NT2/D1 (cell line): ENCODE results near the gene ILRUN.
"Not testable (repeated sequence)": the region's sequence is repeated elsewhere in the genome, so short reads cannot be mapped to it uniquely, and the experiment has no call there.

Source experiments
- DNase-seq: peaks from one replicate; pipeline ENCODE4 v3.0.0-alpha.2; 2011; ENCODE audit warnings: low read depth, low spot score
- H3K27me3 ChIP-seq: 2 replicates; pipeline ENCODE4 v1.6.0; 2011; ENCODE audit warnings: mild to moderate bottlenecking; ENCODE audit not compliant: insufficient read length, insufficient read depth
- H3K36me3 ChIP-seq: 2 replicates; pipeline ENCODE4 v1.6.1; 2011; ENCODE audit warnings: mild to moderate bottlenecking, low read length, mixed read lengths; ENCODE audit not compliant: insufficient read depth, insufficient read length
- H3K4me1 ChIP-seq: 2 replicates; pipeline ENCODE4 v1.5.1; 2011; ENCODE audit not compliant: insufficient read depth, insufficient read length
- H3K4me3 ChIP-seq: 2 replicates; pipeline ENCODE4 v1.5.1; 2011; ENCODE audit warnings: low read depth; ENCODE audit not compliant: insufficient read length
- H3K9ac ChIP-seq: 2 replicates; pipeline ENCODE4 v1.6.0; 2011; ENCODE audit warnings: low read depth; ENCODE audit not compliant: insufficient read length
- H3K9me3 ChIP-seq: 2 replicates; pipeline ENCODE4 v1.5.1; 2011; ENCODE audit warnings: mild to moderate bottlenecking, low read length; ENCODE audit not compliant: insufficient read depth
- SUZ12 ChIP-seq: IDR thresholded peaks from 2 replicates; pipeline ENCODE4 v1.6.1; 2011; ENCODE audit not compliant: insufficient read length, insufficient read depth; ENCODE audit errors: extremely low read depth
- YY1 ChIP-seq: IDR thresholded peaks from 2 replicates; pipeline ENCODE4 v1.6.1; 2011; ENCODE audit not compliant: insufficient read length, insufficient read depth
- ZNF274 ChIP-seq: IDR thresholded peaks from 2 replicates; pipeline ENCODE4 v1.6.1; 2011; ENCODE audit warnings: mild to moderate bottlenecking, low read depth, low read length

ILRUN gene

GRCh38 chr6:34714663-34715062, 18.1 kb upstream of the ILRUN start:
- H3K4me1 ChIP-seq, result no peaks in the 10 kb centered on the region
- TF ChIP-seq ZNF274 (no peak), YY1 (no peak), SUZ12 (no peak)
- DNase-seq, result no peak
- no peaks in the 10 kb centered on the region for H3K27me3 ChIP-seq
- no peak overlapping the region for H3K9ac ChIP-seq
- H3K36me3 ChIP-seq, result no peaks in the 10 kb centered on the region
- H3K9me3 ChIP-seq, result no peaks in the 10 kb centered on the region
- H3K4me3 ChIP-seq, result no peak overlapping the region

DNA sequence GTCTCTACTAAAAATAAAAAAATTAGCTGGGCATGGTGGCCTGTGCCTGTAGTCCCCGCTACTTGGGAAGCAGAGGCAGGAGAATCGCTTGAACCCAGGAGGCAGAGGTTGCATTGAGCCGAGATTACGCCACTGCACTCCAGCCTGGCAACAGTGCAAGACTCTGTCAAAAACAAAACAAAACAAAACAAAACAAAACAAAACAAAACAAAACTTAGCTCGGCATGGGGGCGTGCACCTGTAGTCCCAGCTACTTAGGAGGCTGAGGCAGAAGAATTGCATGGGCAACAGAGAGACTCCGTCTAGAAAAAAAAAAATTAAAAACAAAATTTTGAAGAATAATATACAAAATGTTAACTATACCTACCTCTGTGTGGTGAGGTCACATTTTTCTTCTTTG, 16.3 kb upstream of the ILRUN start:
- not testable (repeated sequence) for H3K36me3 ChIP-seq, H3K4me3 ChIP-seq, H3K9me3 ChIP-seq, H3K9ac ChIP-seq, H3K27me3 ChIP-seq, H3K4me1 ChIP-seq, DNase-seq

DNA sequence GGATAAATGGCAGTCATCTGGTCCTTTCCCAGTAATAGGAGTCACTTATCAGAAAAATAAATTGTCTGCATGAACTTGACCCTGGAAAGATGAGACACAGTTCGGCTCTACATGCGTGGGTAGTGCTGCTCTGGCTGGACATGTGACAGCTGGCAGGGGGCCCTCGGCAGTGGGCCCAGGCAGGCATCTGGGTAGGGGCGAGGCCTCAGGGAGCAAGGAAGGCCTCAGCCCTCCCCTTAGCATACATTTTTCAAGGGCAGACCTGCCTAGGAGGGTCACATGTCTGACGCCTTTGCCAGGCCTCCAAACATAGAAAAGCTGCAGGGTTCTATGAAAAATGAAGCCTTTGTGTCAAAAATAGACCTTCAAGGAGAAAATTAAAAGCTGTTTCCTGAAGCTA, 12.8 kb upstream of the ILRUN start:
- TF ChIP-seq ZNF274, result no peak
- no peak for TF ChIP-seq YY1
- no peak for TF ChIP-seq SUZ12
- Histone ChIP-seq H3K27me3 (no peaks in the 10 kb centered on the region), H3K4me3 (no peak overlapping the region), H3K4me1 (no peaks in the 10 kb centered on the region), H3K9ac (no peak overlapping the region), H3K36me3 (no peaks in the 10 kb centered on the region), H3K9me3 (no peaks in the 10 kb centered on the region)
- DNase-seq, result no peak

DNA sequence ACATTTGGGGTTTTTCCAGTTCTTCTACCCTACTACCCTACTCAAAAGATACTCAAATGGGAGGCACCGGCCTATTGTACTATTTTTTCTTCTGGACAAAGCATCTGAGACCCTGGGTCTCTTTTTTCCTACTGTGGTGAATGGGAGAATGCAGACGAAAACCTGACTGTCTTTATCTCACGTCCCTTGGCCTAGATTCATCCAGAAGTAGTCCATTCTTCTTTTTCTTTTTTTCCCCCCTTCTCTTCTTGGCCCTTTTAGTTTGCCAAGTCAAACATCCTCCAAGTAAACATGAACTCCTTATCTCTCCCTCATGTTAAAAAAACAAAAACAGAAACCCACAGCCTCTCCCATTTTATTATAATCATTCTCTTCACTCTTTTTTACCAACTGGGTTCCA, 8.7 kb upstream of the ILRUN start:
- no peaks in the 10 kb centered on the region for H3K9me3 ChIP-seq
- H3K27me3 ChIP-seq, result no peaks in the 10 kb centered on the region
- H3K36me3 ChIP-seq, result no peaks in the 10 kb centered on the region
- TF ChIP-seq SUZ12 (no peak), YY1 (no peak), ZNF274 (no peak)
- H3K9ac ChIP-seq, result no peak overlapping the region
- H3K4me3 ChIP-seq, result no peak overlapping the region
- DNase-seq, result no peak
- no peaks in the 10 kb centered on the region for H3K4me1 ChIP-seq

DNA sequence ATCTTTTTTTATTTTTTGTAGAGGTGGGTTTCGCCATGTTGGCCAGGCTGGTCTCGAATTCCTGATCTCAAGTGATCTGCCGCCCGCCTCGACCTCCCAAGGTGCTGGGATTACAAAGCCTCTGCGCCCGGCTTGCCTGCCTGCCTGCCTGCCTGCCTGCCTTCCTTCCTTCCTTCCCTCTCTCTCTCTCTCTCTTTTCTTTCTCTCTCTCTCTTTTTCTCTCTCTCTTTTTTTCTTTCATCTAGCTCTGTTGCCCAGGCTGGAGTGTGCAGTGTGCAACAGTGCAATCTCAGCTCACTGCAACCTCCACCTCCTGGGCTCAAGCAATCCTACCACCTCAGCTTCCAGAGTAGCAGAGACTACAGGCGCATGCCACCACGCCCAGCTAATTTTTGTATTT, 4.6 kb upstream of the ILRUN start:
- TF ChIP-seq SUZ12 (no peak), ZNF274 (no peak), YY1 (no peak)
- no peak for DNase-seq

GRCh38 chr6:34697904-34698559, 1.5 kb upstream of the ILRUN start:
- H3K4me3 ChIP-seq, result no peak overlapping the region
- H3K4me1 ChIP-seq, result no peaks in the 10 kb centered on the region
- DNase-seq, result no peak
- H3K27me3 ChIP-seq, result no peaks in the 10 kb centered on the region
- H3K36me3 ChIP-seq, result no peaks in the 10 kb centered on the region
- no peaks in the 10 kb centered on the region for H3K9me3 ChIP-seq
- TF ChIP-seq YY1, result no peak
- TF ChIP-seq ZNF274, result no peak
- TF ChIP-seq SUZ12, result no peak
- no peak overlapping the region for H3K9ac ChIP-seq

More for the DNA sequence above, 4.6 kb upstream of the ILRUN start:
- Histone ChIP-seq H3K36me3 (no peaks in the 10 kb centered on the region), H3K4me1 (no peaks in the 10 kb centered on the region), H3K9me3 (no peaks in the 10 kb centered on the region), H3K4me3 (no peak overlapping the region), H3K27me3 (no peaks in the 10 kb centered on the region), H3K9ac (no peak overlapping the region)

DNA sequence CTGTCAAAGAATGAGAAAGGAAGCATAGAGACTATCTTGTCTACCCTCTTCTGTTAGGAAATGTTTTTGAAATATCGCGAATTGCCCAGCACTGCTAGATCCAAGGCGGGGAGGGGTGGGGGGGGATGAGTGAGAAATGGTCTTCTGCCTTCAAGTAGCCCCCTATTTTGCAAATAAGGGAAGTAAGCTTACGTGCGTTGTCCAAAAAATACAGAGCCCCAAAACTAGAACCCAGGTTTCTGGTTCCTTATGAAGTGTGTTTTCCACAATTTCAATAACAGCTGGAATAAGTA, 923 bp upstream of the ILRUN start:
- no peak for TF ChIP-seq SUZ12
- TF ChIP-seq YY1, result no peak
- TF ChIP-seq ZNF274, result no peak
- H3K36me3 ChIP-seq, result peaks cover 3% of the 10 kb centered on the region
- H3K9me3 ChIP-seq, result no peaks in the 10 kb centered on the region
- H3K27me3 ChIP-seq, result no peaks in the 10 kb centered on the region
- no peaks in the 10 kb centered on the region for H3K4me1 ChIP-seq
- no peak for DNase-seq
- peak overlapping the region; percentile 70 for H3K9ac ChIP-seq
- no peak overlapping the region for H3K4me3 ChIP-seq
